Activated naive CD4-positive, alpha-beta T cell (primary cell): Measurements from ENCODE around the gene FAM3A.

Experiments
- DNase-seq, 4 experiments: peaks; one replicate each; lab custom pipeline; 2025; lab: John Stamatoyannopoulos, UW

FAM3A gene

GRCh38 chrX:154458954-154459778 is 56.9 kb downstream of the FAM3A start:
- DNase-seq = no peak

GRCh38 chrX:154458116-154458953 is 57.7 kb downstream of the FAM3A start, which contains the start of gene PLXNA3:
Gene PLXNA3 (plus strand): TSS chrX:154458281. CDS start chrX:154460184, 1,903 bp downstream.
- peak; percentile 8 to 68 (median 30) for DNase-seq

DNA sequence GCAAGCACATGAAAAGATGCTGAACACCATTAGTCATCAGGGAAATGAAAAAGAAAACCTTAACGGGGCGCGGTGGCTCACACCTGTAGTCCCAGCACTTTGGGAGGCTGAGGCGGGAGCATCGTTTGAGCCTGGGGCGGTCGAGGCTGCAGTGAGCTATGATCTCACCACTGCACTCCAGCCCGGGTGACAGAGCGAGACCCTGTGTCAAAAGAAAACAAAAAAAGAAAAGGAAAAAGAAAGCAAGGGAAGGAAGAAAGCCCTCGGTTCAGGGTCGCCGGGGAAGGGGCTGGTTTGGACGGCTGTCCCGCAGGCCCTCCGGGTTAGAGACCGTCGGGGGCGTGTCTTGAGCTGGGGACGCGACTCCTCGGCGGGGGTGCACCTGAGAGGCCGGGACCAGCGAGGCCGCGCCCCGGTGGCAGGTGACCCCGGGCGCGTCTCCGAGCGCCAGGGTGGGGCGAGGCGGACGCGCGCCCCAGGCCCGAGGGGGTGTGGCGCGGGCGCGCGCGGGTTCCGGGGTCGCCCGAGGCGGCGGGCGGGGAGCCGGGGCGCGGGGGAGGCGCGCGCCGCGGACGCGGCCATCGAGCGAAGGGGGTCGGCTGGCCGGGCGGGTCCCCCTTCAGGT is 58.4 kb downstream of the FAM3A start:
- DNase-seq = peak in 2 of 4 experiments; percentile 33 to 68
